A673 (cell line): ENCODE data around the gene SLC32A1. TPM values are rescaled to one million over a fixed set of nuclear protein-coding genes. Genes with fewer than 3 reads are reported as not detected.

ENCODE experiments used
- Bru-seq: library from RNA; stranded (reverse); fragments of 400-500 nt; gene quantifications from one replicate; lab custom pipeline; 2021; lab: Mats Ljungman, UMichigan
- BruChase-seq, 2 experiments: library from RNA; stranded (reverse); fragments of 400-500 nt; gene quantifications; one replicate each; lab custom pipeline; 2021; lab: Mats Ljungman, UMichigan
- BruUV-seq: library from RNA; stranded (reverse); fragments of 400-500 nt; replicated peaks from 2 replicates; lab custom pipeline; 2021; lab: Mats Ljungman, UMichigan
- CTCF ChIA-PET: fragments of 300-600 bp; sonication (Branson Sonifier 250); formaldehyde crosslinking; loops from one replicate; lab custom pipeline; 2022; ENCODE audit warnings: antibody characterized with exemption; lab: Charles Lee
- POLR2A ChIA-PET: fragments of 300-600 bp; sonication (Branson Sonifier 250); formaldehyde crosslinking; loops from one replicate; lab custom pipeline; 2022; ENCODE audit warnings: antibody characterized with exemption; ENCODE audit not compliant: low non-redundant PET; lab: Charles Lee
- DNase-seq: peaks from one replicate; pipeline ENCODE4 v3.0.0-alpha.2; 2015; ENCODE audit warnings: low spot score
- H3K27ac ChIP-seq: fragments of 200-600 bp; sonication (generic); 2 replicates; pipeline ENCODE4 v1.5.1; 2016; ENCODE audit warnings: mixed run types, low read depth, mild to moderate bottlenecking, mixed read lengths, antibody characterized with exemption, low read length; ENCODE audit not compliant: poor library complexity, severe bottlenecking
- H3K27me3 ChIP-seq: fragments of 200-600 bp; sonication (generic); replicated peaks from 2 replicates; pipeline ENCODE4 v1.6.1; 2017; ENCODE audit warnings: mixed run types, low read depth, mild to moderate bottlenecking, mixed read lengths, antibody characterized with exemption, low read length; ENCODE audit not compliant: insufficient read depth, poor library complexity
- H3K36me3 ChIP-seq: fragments of 200-600 bp; sonication (generic); 2 replicates; pipeline ENCODE4 v1.6.1; 2016; ENCODE audit warnings: mixed run types, mild to moderate bottlenecking, mixed read lengths, antibody characterized with exemption, low read length; ENCODE audit not compliant: insufficient read depth, poor library complexity, severe bottlenecking
- H3K4me1 ChIP-seq: fragments of 200-600 bp; sonication (generic); 2 replicates; pipeline ENCODE4 v1.6.1; 2017; ENCODE audit warnings: mixed run types, mild to moderate bottlenecking, mixed read lengths, antibody characterized with exemption, low read length; ENCODE audit not compliant: insufficient read depth, poor library complexity, severe bottlenecking
- H3K4me3 ChIP-seq: fragments of 200-600 bp; sonication (generic); 2 replicates; pipeline ENCODE4 v1.5.1; 2016; ENCODE audit warnings: low read depth, mixed run types, mild to moderate bottlenecking, mixed read lengths, low read length; ENCODE audit not compliant: poor library complexity, severe bottlenecking
- H3K9me3 ChIP-seq: fragments of 200-600 bp; sonication (generic); 2 replicates; pipeline ENCODE4 v1.6.1; 2016; ENCODE audit warnings: mixed run types, low read depth, mild to moderate bottlenecking, mixed read lengths, antibody characterized with exemption, low read length; ENCODE audit not compliant: poor library complexity, severe bottlenecking
- EZH2 ChIP-seq: fragments of 200-600 bp; sonication (generic); IDR thresholded peaks from 2 replicates; pipeline ENCODE4 v1.6.1; 2017; ENCODE audit warnings: borderline replicate concordance, low read depth, mild to moderate bottlenecking, mixed read lengths, antibody characterized with exemption, low read length; ENCODE audit not compliant: poor library complexity, severe bottlenecking
- intact Hi-C: fragments of 100-400 bp; cut with micrococcal nuclease; formaldehyde crosslinking; loops from one replicate; pipeline ENCODE4 v1.10.0; 2022; ENCODE audit not compliant: unreplicated experiment
- long read RNA-seq: library from polyadenylated mRNA; stranded (forward); transcript quantifications from one replicate; pipeline ENCODE4 v2.0.0, GENCODE V29; 2022
- total RNA-seq: library from RNA; stranded (reverse); gene quantifications from 2 replicates; pipeline ENCODE4 v1.2.3, GENCODE V29; 2021
- TF ChIP-seq, protein P1 (sequence below): fragments of 300-800, 200-600 bp; sonication (generic); conservative IDR thresholded peaks from 2 replicates; pipeline ENCODE4 v1.5.1; 2017; ENCODE audit warnings: low read depth, mild to moderate bottlenecking, antibody characterized with exemption, low read length, moderate library complexity, mixed read lengths

The SLC32A1 gene, protein sequence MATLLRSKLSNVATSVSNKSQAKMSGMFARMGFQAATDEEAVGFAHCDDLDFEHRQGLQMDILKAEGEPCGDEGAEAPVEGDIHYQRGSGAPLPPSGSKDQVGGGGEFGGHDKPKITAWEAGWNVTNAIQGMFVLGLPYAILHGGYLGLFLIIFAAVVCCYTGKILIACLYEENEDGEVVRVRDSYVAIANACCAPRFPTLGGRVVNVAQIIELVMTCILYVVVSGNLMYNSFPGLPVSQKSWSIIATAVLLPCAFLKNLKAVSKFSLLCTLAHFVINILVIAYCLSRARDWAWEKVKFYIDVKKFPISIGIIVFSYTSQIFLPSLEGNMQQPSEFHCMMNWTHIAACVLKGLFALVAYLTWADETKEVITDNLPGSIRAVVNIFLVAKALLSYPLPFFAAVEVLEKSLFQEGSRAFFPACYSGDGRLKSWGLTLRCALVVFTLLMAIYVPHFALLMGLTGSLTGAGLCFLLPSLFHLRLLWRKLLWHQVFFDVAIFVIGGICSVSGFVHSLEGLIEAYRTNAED
- total RNA-seq: not detected in 2 replicates
- not detected for Bru-seq, nascent RNA
- not detected for BruChase-seq, experiment 1, labeled RNA remaining after a 2-hour chase
- BruChase-seq, experiment 2, labeled RNA remaining after a 6-hour chase: percentile 12 among the genes with signal in this experiment
- long read RNA-seq: 0 reads

DNA sequence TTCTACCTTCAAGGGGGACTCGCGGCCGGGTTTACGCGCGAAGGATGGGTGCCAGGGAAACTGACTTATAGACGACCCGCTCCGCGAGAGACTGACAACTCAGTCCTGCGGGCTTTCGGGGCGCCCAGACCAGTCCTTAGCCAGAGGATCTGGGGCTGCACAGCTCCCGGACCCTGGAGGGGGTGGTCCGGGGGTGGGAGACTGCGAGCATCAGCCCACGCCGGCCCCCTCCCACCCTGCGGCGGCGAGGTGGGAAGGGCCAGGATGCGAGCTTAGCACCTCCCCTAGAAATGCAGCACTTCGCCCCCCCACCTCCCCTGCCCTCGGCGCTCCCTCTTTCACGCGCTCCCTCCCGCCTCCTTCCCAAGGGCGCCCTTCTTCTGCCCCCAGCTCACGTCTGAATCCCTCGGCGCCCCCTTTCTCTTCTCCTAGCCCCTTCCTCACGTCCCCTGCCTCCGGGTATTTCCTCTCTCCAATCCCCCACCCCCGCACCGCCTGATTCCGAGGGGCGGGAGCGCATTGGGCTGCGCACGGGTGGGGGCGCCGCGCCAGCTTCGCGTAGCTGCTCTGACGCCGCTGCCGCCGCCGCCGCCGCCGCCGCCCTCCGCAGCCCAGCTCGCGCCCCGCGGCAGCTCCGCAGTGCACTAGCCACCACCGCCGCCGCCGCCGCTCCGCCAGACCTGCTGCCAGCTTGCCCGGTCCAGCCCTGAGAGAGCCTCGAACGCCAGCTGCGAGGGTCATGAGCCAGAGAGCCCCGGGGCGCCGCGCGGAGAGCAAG, at the start of gene SLC32A1:
SLC32A1 (plus strand) TSS at position 639 of the 778 bp plus-strand sequence. CDS start 239 bp downstream, outside the sequence.
- ChIA-PET POLR2A (interaction anchor here (0.9 kb wide), 1 partner anchor 202 kb away, joined by 3 read pairs; the partner anchor contains the start of gene FAM83D), CTCF (no interaction called here)
- intact Hi-C loops: no loop called here
- DNase-seq: no peak
- TF ChIP-seq, protein P1, sequence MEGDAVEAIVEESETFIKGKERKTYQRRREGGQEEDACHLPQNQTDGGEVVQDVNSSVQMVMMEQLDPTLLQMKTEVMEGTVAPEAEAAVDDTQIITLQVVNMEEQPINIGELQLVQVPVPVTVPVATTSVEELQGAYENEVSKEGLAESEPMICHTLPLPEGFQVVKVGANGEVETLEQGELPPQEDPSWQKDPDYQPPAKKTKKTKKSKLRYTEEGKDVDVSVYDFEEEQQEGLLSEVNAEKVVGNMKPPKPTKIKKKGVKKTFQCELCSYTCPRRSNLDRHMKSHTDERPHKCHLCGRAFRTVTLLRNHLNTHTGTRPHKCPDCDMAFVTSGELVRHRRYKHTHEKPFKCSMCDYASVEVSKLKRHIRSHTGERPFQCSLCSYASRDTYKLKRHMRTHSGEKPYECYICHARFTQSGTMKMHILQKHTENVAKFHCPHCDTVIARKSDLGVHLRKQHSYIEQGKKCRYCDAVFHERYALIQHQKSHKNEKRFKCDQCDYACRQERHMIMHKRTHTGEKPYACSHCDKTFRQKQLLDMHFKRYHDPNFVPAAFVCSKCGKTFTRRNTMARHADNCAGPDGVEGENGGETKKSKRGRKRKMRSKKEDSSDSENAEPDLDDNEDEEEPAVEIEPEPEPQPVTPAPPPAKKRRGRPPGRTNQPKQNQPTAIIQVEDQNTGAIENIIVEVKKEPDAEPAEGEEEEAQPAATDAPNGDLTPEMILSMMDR: no peak
- TF ChIP-seq EZH2: no peak
- Histone ChIP-seq H3K27me3 (peaks cover 100% of the 10 kb centered on the region), H3K36me3 (no peaks in the 10 kb centered on the region), H3K4me3 (peak within 1 kb of the TSS; percentile 17), H3K4me1 (no peaks in the 10 kb centered on the region), H3K9me3 (no peaks in the 10 kb centered on the region), H3K27ac (no peak within 1 kb of the TSS)
- BruUV-seq: no TSS peak

DNA sequence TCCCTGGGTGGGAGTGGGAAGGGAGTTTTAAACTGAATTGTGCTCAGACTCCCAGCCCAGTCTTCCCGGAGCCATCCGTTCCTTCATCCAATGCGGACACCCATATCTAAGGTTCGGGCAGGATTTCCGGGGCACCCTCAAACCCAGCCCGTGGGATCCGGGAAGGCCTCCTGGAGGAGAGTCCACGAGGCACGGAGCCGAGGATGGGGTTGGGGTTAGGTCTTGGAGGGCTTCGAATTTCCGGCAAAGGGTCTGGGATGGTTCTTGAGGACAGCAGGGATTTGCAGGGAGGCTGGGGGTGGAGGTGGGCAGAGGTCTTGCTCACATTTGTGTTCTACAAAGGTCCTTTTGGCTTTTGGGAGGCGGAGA, 49.5 kb upstream of the SLC32A1 start:
- no peaks in the 10 kb centered on the region for H3K36me3 ChIP-seq
- no peak for DNase-seq
- no TSS peak for BruUV-seq
- H3K4me1 ChIP-seq: peaks cover 6% of the 10 kb centered on the region
- CTCF ChIA-PET: no interaction called here
- POLR2A ChIA-PET: no interaction called here
- peak overlapping the region; percentile 51 for H3K4me3 ChIP-seq
- no peaks in the 10 kb centered on the region for H3K27me3 ChIP-seq
- intact Hi-C loops: no loop called here
- no peaks in the 10 kb centered on the region for H3K9me3 ChIP-seq
- TF ChIP-seq, protein P1: no peak
- no peak for TF ChIP-seq EZH2
- H3K27ac ChIP-seq: no peak overlapping the region

DNA sequence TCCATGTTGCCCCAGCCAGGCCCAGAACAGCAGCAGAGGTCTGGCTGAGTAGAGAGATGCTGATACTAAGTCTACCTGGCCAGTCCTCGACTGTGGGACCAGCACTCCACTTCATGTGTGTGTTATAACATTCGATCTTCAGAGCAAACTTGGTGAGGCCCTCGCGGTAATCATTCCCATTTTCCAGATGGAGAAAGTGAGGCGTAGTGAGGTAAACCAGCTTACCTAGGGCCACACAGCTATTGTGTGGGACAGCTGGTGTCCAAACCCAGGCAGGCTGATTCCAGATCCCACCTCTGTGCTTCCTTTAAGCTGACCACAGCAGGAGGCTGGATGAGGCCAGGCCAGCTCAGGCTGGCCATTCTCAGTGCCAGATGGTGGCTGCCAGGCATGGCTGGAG, 47.7 kb upstream of the SLC32A1 start:
- Histone ChIP-seq H3K4me1 (peaks cover 6% of the 10 kb centered on the region), H3K9me3 (no peaks in the 10 kb centered on the region), H3K4me3 (no peak overlapping the region), H3K36me3 (no peaks in the 10 kb centered on the region), H3K27ac (no peak overlapping the region), H3K27me3 (no peaks in the 10 kb centered on the region)
- ChIA-PET CTCF (no interaction called here), POLR2A (no interaction called here)
- BruUV-seq: no TSS peak
- intact Hi-C loops: no loop called here
- no peak for DNase-seq
- TF ChIP-seq, protein P1: no peak
